Body of pancreas (tissue), 4 donors: ENCODE measurements around the gene SAMD13. TPM values are rescaled to one million over a fixed set of nuclear protein-coding genes. Genes with fewer than 3 reads are reported as not detected.

Experiments
- ATAC-seq: fragments of 150-250 bp; one replicate; pipeline ENCODE4 v1.9.1; 2016
- DNase-seq, 4 donors: peaks; one replicate each; pipeline ENCODE4 v3.0.0-alpha.2; 2019
- H3K27ac ChIP-seq, 4 donors: fragments of 200-600 bp; sonication (generic); 1 replicate in 3 of 4; 2 replicates in 1 of 4; pipeline versions ENCODE4 v1.5.1 to v1.6.1; 2016 to 2019; ENCODE audit warnings: mild to moderate bottlenecking in 1 of 4, mixed read lengths in 1 of 4, moderate library complexity in 1 of 4
- H3K27me3 ChIP-seq, 2 donors: fragments of 200-600 bp; sonication (generic); one replicate each; pipeline ENCODE4 v1.6.0; 2016; ENCODE audit warnings: mild to moderate bottlenecking in 1 of 2
- H3K36me3 ChIP-seq, 2 donors: fragments of 200-600 bp; sonication (generic); replicated peaks in 1 of 2; 2 replicates each; pipeline ENCODE4 v1.5.1; 2016; ENCODE audit warnings: low read depth in 2 of 2; ENCODE audit not compliant: insufficient read depth in 1 of 2
- H3K4me1 ChIP-seq: fragments of 200-600 bp; sonication (generic); one replicate; pipeline ENCODE4 v1.6.0; 2016
- H3K4me3 ChIP-seq, 2 donors: fragments of 200-600 bp; sonication (generic); 1 replicate in 1 of 2; 2 replicates in 1 of 2; pipeline ENCODE4 v1.5.1; 2016 to 2019
- H3K9me3 ChIP-seq, 3 donors: fragments of 200-600 bp; sonication (generic); 1 replicate in 2 of 3; 2 replicates in 1 of 3; pipeline ENCODE4 v1.5.1; 2016
- POLR2A ChIP-seq, 3 donors: fragments of 450-650 bp; IDR thresholded peaks; one replicate each; pipeline ENCODE4 v1.6.1; 2016; ENCODE audit warnings: antibody characterized with exemption in 3 of 3, mild to moderate bottlenecking in 2 of 3
- WGBS, 2 donors: methylation state at CpG; one replicate each; pipeline ENCODE4 v1.1.5; 2017; 5-methylcytosine and 5-hydroxymethylcytosine counted together
- intact Hi-C: fragments of 100-400 bp; cut with DNase I; formaldehyde crosslinking; loops from one replicate; pipeline ENCODE4 v1.15.1; 2023
- small RNA-seq: library from RNA; depleted of rRNA; stranded (forward); fragments of <200 nt; gene quantifications from one replicate; pipeline ENCODE3, GENCODE V24; 2016
- total RNA-seq, 2 donors: library from RNA; depleted of rRNA; stranded (reverse); fragments of >200 nt; gene quantifications; one replicate each; pipeline ENCODE4 v1.1.0, GENCODE V29; 2016
- TF ChIP-seq, protein P1 (sequence below), 7 experiments: fragments of 450-650 bp in 4 of 7; fragments of 200-600 bp in 3 of 7; sonication (generic) in 3 of 7; IDR thresholded peaks; one replicate each; pipeline ENCODE4 v1.5.1; 2016 to 2019; ENCODE audit warnings: antibody characterized with exemption in 7 of 7

Gene SAMD13
- total RNA-seq, 2 donors from 2014 or later: 0.66 to 1.3 TPM

DNA sequence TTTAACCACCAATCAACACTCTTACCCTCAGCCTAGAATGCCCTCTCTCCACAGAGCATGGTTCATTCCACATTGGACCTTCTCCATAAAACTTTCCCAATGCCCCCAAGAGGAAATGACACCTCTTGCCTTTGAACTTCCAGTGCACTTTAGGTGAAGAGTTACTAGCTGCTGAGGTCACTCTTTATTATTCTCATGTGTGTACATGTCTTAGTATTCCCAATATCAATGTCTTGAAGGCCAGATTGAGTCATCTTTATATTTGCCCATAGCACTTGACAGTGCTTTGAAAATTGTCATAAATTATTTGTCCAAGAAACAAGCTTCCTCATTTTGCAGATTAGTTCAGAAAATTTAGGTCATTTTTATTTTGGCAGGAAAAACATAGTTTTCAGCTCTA is 88.7 kb downstream of the SAMD13 start:
- TF ChIP-seq, protein P1, sequence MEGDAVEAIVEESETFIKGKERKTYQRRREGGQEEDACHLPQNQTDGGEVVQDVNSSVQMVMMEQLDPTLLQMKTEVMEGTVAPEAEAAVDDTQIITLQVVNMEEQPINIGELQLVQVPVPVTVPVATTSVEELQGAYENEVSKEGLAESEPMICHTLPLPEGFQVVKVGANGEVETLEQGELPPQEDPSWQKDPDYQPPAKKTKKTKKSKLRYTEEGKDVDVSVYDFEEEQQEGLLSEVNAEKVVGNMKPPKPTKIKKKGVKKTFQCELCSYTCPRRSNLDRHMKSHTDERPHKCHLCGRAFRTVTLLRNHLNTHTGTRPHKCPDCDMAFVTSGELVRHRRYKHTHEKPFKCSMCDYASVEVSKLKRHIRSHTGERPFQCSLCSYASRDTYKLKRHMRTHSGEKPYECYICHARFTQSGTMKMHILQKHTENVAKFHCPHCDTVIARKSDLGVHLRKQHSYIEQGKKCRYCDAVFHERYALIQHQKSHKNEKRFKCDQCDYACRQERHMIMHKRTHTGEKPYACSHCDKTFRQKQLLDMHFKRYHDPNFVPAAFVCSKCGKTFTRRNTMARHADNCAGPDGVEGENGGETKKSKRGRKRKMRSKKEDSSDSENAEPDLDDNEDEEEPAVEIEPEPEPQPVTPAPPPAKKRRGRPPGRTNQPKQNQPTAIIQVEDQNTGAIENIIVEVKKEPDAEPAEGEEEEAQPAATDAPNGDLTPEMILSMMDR (IDR thresholded peaks at IDR 0.05): no peak
- TF ChIP-seq POLR2A (IDR thresholded peaks at IDR 0.05): no peak
- H3K9me3 ChIP-seq: no peaks in the 10 kb centered on the region
- ATAC-seq (no peak), DNase-seq (no peak)
- intact Hi-C loops: no loop called here
- H3K27me3 ChIP-seq: no peaks in the 10 kb centered on the region
- no peaks in the 10 kb centered on the region for H3K36me3 ChIP-seq
- no peak overlapping the region for H3K4me3 ChIP-seq
- no peaks in the 10 kb centered on the region for H3K4me1 ChIP-seq
- H3K27ac ChIP-seq: no peak overlapping the region

DNA sequence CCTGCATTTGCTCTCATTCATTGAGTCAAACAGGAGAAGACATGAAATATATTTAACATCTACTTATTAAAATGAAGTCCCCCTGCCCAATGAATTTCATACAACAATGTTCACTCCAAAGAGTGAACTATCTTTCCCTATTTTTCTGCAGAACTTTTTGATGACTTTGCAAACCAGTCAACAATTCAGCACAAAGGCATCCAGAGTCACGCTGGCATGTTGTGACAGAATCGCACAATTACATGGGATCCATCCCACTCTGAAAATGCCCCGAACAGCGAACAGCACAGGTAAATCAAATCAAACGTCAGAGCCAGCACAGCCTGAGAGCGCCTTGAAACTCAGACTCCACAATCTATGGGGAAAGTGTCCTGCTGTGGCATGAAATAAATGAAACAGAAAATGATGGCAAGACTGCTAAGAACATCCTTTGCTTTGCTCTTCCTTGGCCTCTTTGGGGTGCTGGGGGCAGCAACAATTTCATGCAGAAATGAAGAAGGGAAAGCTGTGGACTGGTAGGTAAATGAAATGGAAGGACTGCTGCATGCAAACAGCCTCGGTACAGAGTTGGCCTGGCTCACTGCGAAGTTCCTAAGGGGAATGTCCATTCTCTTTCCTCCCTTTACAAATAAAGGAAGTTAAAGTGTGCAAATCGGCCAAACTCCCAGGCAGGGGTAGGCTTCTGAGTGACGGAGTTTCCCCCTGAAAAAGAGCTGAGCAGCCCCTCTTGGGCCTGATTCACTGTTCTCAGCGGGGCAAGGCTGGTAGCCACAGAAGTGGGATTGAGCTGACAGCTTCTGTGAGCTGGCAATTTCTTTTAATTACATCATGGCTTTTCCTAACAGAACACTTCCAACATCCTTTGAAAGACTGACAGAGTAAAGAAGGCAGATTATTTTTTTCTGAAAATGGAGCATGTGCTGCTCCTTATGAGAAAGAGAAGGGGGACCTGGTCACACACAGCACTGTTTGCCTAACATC is 97.0 kb downstream of the SAMD13 start, which contains the start of gene DNASE2B:
TSS of gene DNASE2B (plus strand) at position 310 of the 981 bp plus-strand sequence. CDS start at position 391, 81 bp downstream.
- WGBS, 2 donors: 89 to 91% methylated on average over 11 of the region's 11 CpGs
- ATAC-seq (no peak), DNase-seq (no peak)
- intact Hi-C loops: no loop called here
- Histone ChIP-seq H3K4me1 (no peaks in the 10 kb centered on the region), H3K27me3 (no peaks in the 10 kb centered on the region), H3K36me3 (no peaks in the 10 kb centered on the region), H3K27ac (no peak within 1 kb of the TSS), H3K4me3 (no peak within 1 kb of the TSS), H3K9me3 (no peaks in the 10 kb centered on the region)
- no peak for TF ChIP-seq POLR2A (IDR thresholded peaks at IDR 0.05)

Small RNA genes within 50 kb of the gene (small RNA-seq; reads per million reads assigned to genes)
- gene RF00410: not detected

Other genes starting within 250 kb of the SAMD13 start
- gene PRKACB, start 157.4 kb upstream of the SAMD13 start, total RNA-seq: 10 to 100 TPM in 1 of 2 donors, 1 to 10 TPM in 1; 9.6 to 18.2 TPM
- not detected for gene DNASE2B, start 96.8 kb downstream of the SAMD13 start, total RNA-seq
- gene RPF1, start 177.6 kb downstream of the SAMD13 start, total RNA-seq: 10 to 100 TPM; 17.9 to 26.7 TPM
- under 1 TPM in 1 of 2 donors, not detected in 1; under 0.01 TPM for gene SPATA1, start 204.7 kb downstream of the SAMD13 start, total RNA-seq
- gene GNG5, start 204.9 kb downstream of the SAMD13 start, total RNA-seq: 10 to 100 TPM; 12.7 to 28.0 TPM